Activated CD4-positive, alpha-beta T cell treated with anti-CD3 and anti-CD28 coated beads, Interleukin-2, amount 10 ng/mL, durations not matched to agents 7 days and 5 days (primary cell): ENCODE data around the gene DYNC1I1. TPM values are rescaled to one million over a fixed set of nuclear protein-coding genes. Genes with fewer than 3 reads are reported as not detected.

ENCODE experiments used
- CTCF ChIA-PET: fragments of 350-600 bp; sonication (Branson Sonifier 250); formaldehyde crosslinking; loops from one replicate; lab custom pipeline; 2021; ENCODE audit warnings: antibody characterized with exemption; lab: Charles Lee
- POLR2A ChIA-PET: fragments of 350-600 bp; sonication (Branson Sonifier 250); formaldehyde crosslinking; loops from one replicate; lab custom pipeline; 2021; ENCODE audit warnings: antibody characterized with exemption; lab: Charles Lee
- DNase-seq: peaks from one replicate; pipeline ENCODE4 v3.0.0-alpha.2; 2020
- H3K27ac Mint-ChIP-seq: one replicate; pipeline ENCODE4 v1.8.0; 2021; ENCODE audit warnings: mild to moderate bottlenecking, moderate library complexity, mixed read lengths
- H3K27me3 Mint-ChIP-seq: one replicate; pipeline ENCODE4 v1.8.0; 2021; ENCODE audit warnings: mixed read lengths
- H3K36me3 Mint-ChIP-seq: one replicate; pipeline ENCODE4 v1.8.0; 2021; ENCODE audit warnings: low read depth, mixed read lengths
- H3K4me1 Mint-ChIP-seq: one replicate; pipeline ENCODE4 v1.8.0; 2021; ENCODE audit warnings: mixed read lengths
- H3K4me3 Mint-ChIP-seq: one replicate; pipeline ENCODE4 v1.8.0; 2021; ENCODE audit warnings: mild to moderate bottlenecking, moderate library complexity, mixed read lengths
- H3K9me3 Mint-ChIP-seq: one replicate; pipeline ENCODE4 v1.8.0; 2021; ENCODE audit warnings: mixed read lengths
- total RNA-seq, 2 experiments: library from RNA; stranded (reverse); gene quantifications; one replicate each; pipeline ENCODE4 v1.2.3, GENCODE V29; 2021

Gene DYNC1I1
- total RNA-seq, 2 experiments from 2014 or later, result not detected

DNA sequence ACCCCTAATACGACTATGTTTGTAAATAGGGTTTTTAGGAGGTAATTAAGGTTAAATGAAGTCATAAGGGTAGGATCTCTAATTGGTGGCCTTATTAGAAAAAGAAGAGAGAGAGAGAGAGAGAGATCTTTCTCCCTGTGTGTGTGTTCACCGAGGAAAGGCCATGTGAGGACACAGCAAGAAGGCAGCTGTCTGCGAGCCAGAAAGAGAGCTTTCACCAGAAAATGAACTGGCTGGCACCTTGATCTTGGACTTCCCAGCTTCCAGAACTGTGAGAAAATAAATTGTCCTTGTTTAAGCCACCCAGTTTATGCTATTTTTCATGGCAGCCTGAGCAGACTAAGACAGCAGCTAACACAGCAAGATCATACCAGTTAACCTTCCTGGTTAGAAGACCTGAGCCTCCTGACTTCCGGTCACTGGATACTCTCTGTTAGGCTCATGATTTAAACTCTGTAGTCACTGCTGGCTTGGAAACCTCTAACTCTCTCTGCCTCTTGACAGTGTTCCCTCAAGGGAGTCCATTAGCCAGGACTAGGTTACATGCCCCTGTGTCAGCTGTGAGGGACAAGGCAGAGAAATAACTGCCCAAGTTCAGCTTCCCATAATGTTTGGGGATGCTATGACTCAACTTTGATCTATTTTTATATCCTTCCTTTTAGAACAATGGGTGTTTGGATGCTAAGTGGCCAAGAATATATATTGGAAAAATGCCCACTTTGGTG is 102.3 kb downstream of the DYNC1I1 start:
- DNase-seq, result no peak
- Mint-ChIP-seq H3K9me3 (no peaks in the 10 kb centered on the region), H3K27ac (no peak overlapping the region), H3K4me3 (no peak overlapping the region), H3K36me3 (no peaks in the 10 kb centered on the region), H3K4me1 (no peaks in the 10 kb centered on the region), H3K27me3 (peaks cover 4% of the 10 kb centered on the region)
- ChIA-PET CTCF (no interaction called here), POLR2A (no interaction called here)

DNA sequence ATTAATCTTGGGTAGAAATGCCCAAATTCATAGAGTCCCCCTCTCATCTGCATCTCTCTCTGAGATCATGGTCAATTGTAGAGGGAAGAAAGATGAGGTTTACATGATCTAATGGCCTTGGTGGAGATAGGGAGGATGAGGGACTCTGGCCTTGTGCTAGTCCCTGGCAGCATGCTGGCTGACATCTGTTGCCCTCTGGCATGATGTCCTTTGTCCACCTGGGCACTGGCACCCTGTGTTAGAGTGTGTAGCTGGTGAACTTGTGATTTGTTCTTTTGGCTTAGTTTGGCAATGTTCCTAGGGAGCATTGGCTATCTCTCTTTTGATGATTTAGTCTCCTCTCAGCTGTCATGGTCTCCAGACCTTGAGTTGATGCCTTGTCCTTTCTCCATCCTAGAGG is 103.2 kb downstream of the DYNC1I1 start:
- H3K36me3 Mint-ChIP-seq, result no peaks in the 10 kb centered on the region
- CTCF ChIA-PET, result no interaction called here
- H3K27me3 Mint-ChIP-seq, result peaks cover 4% of the 10 kb centered on the region
- H3K9me3 Mint-ChIP-seq, result no peaks in the 10 kb centered on the region
- POLR2A ChIA-PET, result no interaction called here
- no peak overlapping the region for H3K27ac Mint-ChIP-seq
- no peak for DNase-seq
- H3K4me1 Mint-ChIP-seq, result no peaks in the 10 kb centered on the region
- no peak overlapping the region for H3K4me3 Mint-ChIP-seq

DNA sequence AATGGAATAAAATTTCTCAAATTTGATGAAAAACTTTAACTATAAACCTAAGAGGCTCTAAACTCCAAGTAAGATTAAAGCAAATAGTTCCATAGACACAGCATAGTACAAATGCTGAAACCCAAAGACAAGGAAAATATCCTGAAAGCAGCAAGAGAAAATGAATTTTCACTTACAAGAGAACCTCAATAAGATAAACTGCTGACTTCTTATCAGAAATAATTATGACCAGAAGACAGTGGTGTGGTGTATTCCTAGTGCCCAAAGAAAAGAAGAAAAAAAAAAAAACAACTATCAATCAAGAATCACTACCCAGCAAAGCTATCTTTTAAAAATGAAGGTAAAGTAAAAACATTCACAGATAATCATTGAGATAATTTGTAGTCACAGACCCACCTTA is 106.3 kb downstream of the DYNC1I1 start:
- no peaks in the 10 kb centered on the region for H3K36me3 Mint-ChIP-seq
- no peak overlapping the region for H3K27ac Mint-ChIP-seq
- CTCF ChIA-PET, result interaction anchor here (0.6 kb wide), 1 partner anchor 53 kb away, joined by 7 read pairs; no protein-coding TSS in a partner anchor
- no peak overlapping the region for H3K4me3 Mint-ChIP-seq
- DNase-seq, result no peak
- no peaks in the 10 kb centered on the region for H3K4me1 Mint-ChIP-seq
- peaks cover 4% of the 10 kb centered on the region for H3K27me3 Mint-ChIP-seq
- H3K9me3 Mint-ChIP-seq, result no peaks in the 10 kb centered on the region
- POLR2A ChIA-PET, result no interaction called here

DNA sequence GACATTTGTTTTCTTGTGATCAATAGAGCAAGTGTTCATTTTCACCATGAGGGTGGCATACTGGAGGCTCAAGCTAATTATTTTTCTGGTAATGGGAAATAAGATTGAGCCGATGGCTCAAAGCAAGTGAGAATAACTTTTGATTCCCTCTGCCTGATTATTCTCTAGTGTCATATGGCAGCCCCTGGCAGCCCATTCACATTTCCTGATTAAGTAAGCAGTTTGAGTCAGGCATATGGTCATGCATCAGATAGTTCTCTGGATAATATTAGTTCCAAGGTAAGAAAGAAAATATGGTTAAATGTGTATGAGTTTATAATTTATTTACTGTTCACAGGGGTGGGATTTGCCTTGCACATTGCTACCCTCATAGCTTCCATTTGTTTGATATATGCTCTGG is 109.2 kb downstream of the DYNC1I1 start:
- CTCF ChIA-PET, result no interaction called here
- Mint-ChIP-seq H3K27me3 (peaks cover 5% of the 10 kb centered on the region), H3K27ac (no peak overlapping the region), H3K36me3 (no peaks in the 10 kb centered on the region), H3K9me3 (no peaks in the 10 kb centered on the region), H3K4me1 (no peaks in the 10 kb centered on the region), H3K4me3 (no peak overlapping the region)
- POLR2A ChIA-PET, result no interaction called here
- DNase-seq, result no peak

DNA sequence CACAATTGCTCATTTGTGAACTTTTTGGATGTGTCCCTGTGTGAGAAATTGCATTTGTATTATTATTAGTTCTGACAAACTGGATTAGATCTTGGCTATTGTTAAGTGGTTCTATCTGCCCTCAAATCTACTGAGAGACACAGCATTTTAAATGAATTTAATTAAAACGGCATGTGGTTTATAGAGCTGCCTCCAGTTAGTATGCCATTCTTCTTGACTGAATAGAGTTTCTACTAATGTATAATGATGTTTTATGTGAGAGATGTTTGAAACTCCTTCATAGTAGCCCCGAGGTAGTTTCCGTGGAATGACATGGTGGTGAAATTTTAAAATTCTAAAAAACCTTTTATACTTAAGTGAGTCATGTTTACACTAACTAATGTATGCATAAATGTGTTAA is 110.9 kb downstream of the DYNC1I1 start:
- Mint-ChIP-seq H3K36me3 (no peaks in the 10 kb centered on the region), H3K9me3 (no peaks in the 10 kb centered on the region), H3K27ac (no peak overlapping the region), H3K4me3 (no peak overlapping the region), H3K4me1 (no peaks in the 10 kb centered on the region), H3K27me3 (peaks cover 5% of the 10 kb centered on the region)
- POLR2A ChIA-PET, result no interaction called here
- CTCF ChIA-PET, result no interaction called here
- DNase-seq, result no peak

DNA sequence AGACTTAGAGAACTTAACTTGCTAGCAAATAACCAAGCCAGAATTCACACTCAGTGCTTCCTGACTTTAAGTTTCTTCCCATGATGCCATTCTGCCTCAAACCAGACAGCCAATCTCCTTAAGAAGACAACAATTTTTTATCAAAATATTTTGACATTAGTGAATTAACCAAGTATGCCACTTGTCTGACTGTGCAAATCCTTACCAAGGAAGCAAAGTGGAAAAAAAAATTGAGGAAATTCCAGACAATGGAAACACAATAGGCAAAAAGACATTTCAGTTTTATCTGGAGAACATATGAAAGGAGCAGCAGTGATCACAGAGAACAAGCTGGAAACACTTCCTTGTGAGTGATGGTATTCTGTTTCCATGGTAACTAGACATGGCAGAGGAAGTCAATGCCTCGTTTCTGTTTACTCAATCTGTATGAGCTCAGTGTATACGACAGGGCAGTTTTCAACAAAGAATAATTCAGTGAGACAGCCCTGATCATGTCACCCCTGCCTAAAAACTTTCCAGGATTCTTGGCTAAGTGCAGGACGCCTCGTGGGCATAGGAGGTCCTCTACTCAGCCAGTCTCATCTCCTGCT is 114.2 kb downstream of the DYNC1I1 start:
- Mint-ChIP-seq H3K27ac (no peak overlapping the region), H3K9me3 (no peaks in the 10 kb centered on the region), H3K36me3 (no peaks in the 10 kb centered on the region), H3K27me3 (peaks cover 6% of the 10 kb centered on the region), H3K4me1 (no peaks in the 10 kb centered on the region), H3K4me3 (no peak overlapping the region)
- DNase-seq, result no peak
- POLR2A ChIA-PET, result no interaction called here
- CTCF ChIA-PET, result no interaction called here

DNA sequence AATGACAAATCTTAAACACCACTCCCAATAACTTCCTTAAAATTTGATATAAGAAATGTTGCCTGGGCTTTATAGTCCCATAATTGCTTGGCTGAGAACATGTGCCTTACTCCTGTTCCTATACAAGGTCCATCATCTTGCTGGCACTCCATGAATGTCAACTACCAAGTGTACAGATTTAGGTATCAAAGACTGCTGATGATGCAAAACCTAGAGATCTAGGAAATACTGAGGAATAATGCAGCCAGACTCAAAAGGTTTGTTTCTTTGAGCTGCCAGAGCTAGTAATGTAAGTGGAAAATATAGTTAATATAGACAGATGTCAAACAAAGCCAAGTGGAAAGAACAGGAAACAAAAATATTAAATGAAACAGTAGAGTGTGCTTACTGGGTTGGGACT is 121.1 kb downstream of the DYNC1I1 start:
- POLR2A ChIA-PET, result no interaction called here
- Mint-ChIP-seq H3K27me3 (peaks cover 5% of the 10 kb centered on the region), H3K4me3 (no peak overlapping the region), H3K36me3 (no peaks in the 10 kb centered on the region), H3K27ac (no peak overlapping the region), H3K9me3 (no peaks in the 10 kb centered on the region), H3K4me1 (no peaks in the 10 kb centered on the region)
- DNase-seq, result no peak
- CTCF ChIA-PET, result no interaction called here

DNA sequence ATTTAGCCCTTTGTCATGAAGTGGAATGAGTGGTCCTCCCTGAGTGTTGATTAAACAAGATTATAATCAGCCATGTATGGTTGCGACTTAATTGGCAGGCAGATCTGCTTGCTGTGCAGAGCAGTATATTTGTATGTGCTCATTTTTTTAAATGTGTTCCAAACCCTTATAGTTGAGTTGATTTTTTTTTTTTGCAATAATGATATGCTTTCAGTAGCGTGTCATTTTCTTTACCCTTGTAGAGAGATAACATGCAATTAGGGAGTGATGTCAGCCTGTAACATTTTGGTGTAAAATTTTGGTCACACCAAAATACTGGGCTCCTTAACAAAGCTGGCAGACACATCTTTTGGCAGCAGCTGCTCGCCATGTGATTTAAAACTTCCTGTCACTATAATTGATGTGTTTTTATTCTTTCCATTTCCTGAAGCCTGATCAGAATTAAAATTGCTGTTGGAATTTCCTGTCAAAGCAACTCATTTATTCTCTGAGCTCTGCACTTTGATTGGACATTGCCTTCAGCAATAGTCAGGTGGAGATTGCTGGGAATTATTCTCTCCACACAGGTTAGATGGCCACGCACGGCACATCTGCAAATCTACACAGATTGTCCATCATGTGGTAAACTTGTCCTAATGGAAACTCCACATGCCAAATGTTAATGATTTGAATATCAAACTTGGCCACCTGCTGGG is 125.3 kb downstream of the DYNC1I1 start:
- POLR2A ChIA-PET, result no interaction called here
- Mint-ChIP-seq H3K27me3 (peaks cover 6% of the 10 kb centered on the region), H3K4me3 (no peak overlapping the region), H3K27ac (no peak overlapping the region), H3K4me1 (no peaks in the 10 kb centered on the region), H3K9me3 (no peaks in the 10 kb centered on the region), H3K36me3 (no peaks in the 10 kb centered on the region)
- CTCF ChIA-PET, result no interaction called here
- no peak for DNase-seq

DNA sequence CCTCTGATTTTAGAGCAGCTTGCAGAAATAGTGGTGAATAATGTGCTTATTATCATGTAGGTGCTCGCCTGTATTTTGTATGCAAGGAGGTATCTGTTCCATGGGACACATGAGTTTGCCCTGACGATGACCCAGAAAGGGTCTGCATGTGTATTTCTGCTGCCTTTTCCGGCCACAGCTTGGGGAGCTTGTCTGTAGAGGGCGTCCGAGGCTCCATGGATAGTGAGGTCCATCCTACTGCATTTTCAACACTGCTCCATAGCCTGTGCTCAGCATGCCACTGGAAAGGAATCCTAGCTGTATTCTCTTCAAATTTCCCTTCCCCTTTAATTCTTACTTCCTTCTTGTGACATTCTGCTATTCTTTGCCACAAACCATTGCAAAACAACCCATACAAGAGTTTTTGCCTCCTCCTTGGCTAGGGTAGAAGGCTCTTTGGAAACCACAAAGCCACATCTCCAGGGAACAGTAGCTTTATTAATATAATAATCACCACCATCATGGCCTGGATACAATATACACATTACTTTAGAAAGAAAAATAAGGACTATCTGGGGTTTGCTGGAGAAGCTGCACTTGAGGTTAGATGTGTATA is 127.7 kb downstream of the DYNC1I1 start:
- Mint-ChIP-seq H3K27me3 (peaks cover 6% of the 10 kb centered on the region), H3K4me1 (no peaks in the 10 kb centered on the region), H3K27ac (no peak overlapping the region), H3K9me3 (no peaks in the 10 kb centered on the region), H3K4me3 (no peak overlapping the region), H3K36me3 (no peaks in the 10 kb centered on the region)
- ChIA-PET CTCF (no interaction called here), POLR2A (no interaction called here)
- no peak for DNase-seq

DNA sequence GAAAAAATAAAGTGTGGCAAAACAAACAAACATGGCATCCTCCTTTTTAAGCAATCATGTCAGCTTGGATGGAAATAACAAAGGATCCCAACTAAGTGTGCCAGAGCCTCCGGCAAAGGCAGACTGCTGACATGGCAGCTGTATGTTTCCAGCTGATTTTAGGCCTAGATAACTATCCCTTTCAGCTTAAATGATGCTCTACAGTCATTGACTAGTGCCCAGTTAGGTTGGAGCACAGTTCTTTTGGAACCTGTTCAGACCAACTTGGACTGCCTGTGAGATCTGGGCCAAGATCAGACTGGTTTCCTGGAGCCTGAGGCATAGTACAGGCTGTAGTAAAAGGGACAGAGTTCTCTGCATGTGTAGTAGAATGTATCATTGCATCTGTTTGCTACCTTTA is 128.7 kb downstream of the DYNC1I1 start:
- Mint-ChIP-seq H3K4me3 (no peak overlapping the region), H3K9me3 (no peaks in the 10 kb centered on the region), H3K27ac (no peak overlapping the region), H3K36me3 (no peaks in the 10 kb centered on the region), H3K4me1 (no peaks in the 10 kb centered on the region), H3K27me3 (peaks cover 3% of the 10 kb centered on the region)
- POLR2A ChIA-PET, result no interaction called here
- DNase-seq, result no peak
- CTCF ChIA-PET, result no interaction called here

DNA sequence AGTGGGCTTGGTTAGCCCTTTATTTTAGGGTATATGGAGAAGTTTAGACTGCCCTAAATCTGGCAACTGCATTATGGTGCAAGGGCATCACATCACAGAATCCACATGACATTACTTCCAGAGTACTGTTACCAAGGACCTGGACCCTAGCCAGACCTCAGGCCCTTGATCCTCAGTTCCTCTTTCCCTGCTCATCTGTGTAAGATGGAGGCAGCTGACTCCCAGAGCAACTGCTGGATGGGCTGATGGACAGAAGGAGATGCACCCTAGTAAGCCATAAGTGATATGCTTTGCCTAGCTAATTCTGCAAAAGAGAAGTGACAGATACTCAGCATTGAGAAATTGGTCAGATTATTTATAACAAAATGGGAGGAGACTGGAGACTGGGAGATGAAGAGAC is 131.7 kb downstream of the DYNC1I1 start:
- peaks cover 10% of the 10 kb centered on the region for H3K27me3 Mint-ChIP-seq
- H3K27ac Mint-ChIP-seq, result no peak overlapping the region
- no peak overlapping the region for H3K4me3 Mint-ChIP-seq
- DNase-seq, result no peak
- ChIA-PET CTCF (no interaction called here), POLR2A (no interaction called here)
- H3K36me3 Mint-ChIP-seq, result no peaks in the 10 kb centered on the region
- H3K4me1 Mint-ChIP-seq, result no peaks in the 10 kb centered on the region
- H3K9me3 Mint-ChIP-seq, result no peaks in the 10 kb centered on the region

DNA sequence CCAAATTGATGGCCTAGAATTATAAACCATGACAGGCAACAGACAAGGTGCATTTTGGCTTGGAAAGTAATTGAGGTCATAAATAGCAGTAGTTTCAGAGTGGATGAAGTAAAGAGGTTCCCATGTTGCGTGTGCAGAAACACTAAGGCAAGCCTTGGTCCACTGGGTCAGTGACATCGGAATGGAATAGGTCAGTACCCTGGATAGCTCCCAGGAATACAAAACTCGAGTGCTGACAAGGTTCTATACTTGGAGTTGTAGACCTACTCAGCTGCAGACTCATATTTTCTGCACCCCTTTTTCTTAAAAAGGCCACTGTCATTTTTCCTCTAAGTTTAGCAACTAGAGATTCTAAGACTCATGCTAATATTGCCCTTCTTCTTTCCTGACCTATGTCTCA is 132.8 kb downstream of the DYNC1I1 start:
- ChIA-PET POLR2A (no interaction called here), CTCF (no interaction called here)
- H3K27ac Mint-ChIP-seq, result no peak overlapping the region
- H3K9me3 Mint-ChIP-seq, result no peaks in the 10 kb centered on the region
- DNase-seq, result no peak
- H3K36me3 Mint-ChIP-seq, result no peaks in the 10 kb centered on the region
- no peaks in the 10 kb centered on the region for H3K4me1 Mint-ChIP-seq
- peaks cover 11% of the 10 kb centered on the region for H3K27me3 Mint-ChIP-seq
- no peak overlapping the region for H3K4me3 Mint-ChIP-seq

DNA sequence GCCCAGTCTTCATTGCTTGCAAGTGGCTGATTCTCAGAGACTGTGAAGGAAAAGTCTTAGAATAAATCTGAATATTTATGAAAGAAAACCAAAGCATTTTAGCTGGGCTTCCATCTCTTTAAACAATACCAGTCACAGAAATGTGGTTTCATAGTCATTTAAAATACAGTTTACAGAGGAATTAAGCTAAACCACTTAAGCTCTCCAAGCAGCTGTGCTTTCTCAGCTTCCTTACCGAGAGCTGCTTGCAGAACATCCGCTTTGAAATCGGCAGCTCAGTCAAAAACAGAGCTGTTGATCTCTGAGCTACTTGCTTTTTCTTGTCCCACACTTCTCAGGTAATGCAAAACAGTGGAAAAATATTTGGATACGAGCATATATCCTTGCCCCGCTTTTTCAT is 134.5 kb downstream of the DYNC1I1 start:
- H3K27ac Mint-ChIP-seq, result no peak overlapping the region
- H3K36me3 Mint-ChIP-seq, result no peaks in the 10 kb centered on the region
- H3K4me1 Mint-ChIP-seq, result no peaks in the 10 kb centered on the region
- no peak for DNase-seq
- H3K27me3 Mint-ChIP-seq, result peaks cover 8% of the 10 kb centered on the region
- no peak overlapping the region for H3K4me3 Mint-ChIP-seq
- ChIA-PET CTCF (interaction anchor here (0.6 kb wide), 1 partner anchor 1223 kb away, joined by 3 read pairs; no protein-coding TSS in a partner anchor), POLR2A (no interaction called here)
- no peaks in the 10 kb centered on the region for H3K9me3 Mint-ChIP-seq
